ENCODE measurements around the gene ADGRB3.

Gene ADGRB3

GRCh38 chr6:69265706-69266105, 630.6 kb downstream of the ADGRB3 start:
- Histone ChIP-seq H3K36me3 (ENCODE audit: control insufficient read depth in 1 of 2, insufficient read depth in 2 of 2, low read depth in 1 of 2, low read length in 2 of 2) (no peaks in the 10 kb centered on the region), H3K27ac (ENCODE audit: low read length, poor library complexity, severe bottlenecking) (no peak overlapping the region), H3K4me1 (ENCODE audit: control insufficient read depth, insufficient read depth, low read depth, low read length) (no peaks in the 10 kb centered on the region), H3K23ac (ENCODE audit: low read length in 2 of 2) (no peak overlapping the region), H2BK5ac (ENCODE audit: low read depth, low read length, poor library complexity, severe bottlenecking) (no peak overlapping the region), H3K9ac (ENCODE audit: low read length) (no peak overlapping the region), H3K9me3 (ENCODE audit: control insufficient read depth, low read length) (no peaks in the 10 kb centered on the region), H3K79me1 (replicated peaks; ENCODE audit: low read length, poor library complexity, severe bottlenecking) (no peaks in the 10 kb centered on the region), H2AFZ (ENCODE audit: low read depth, low read length) (no peak overlapping the region), H4K91ac (ENCODE audit: low read length) (no peak overlapping the region), H3K14ac (ENCODE audit: low read length in 2 of 2) (no peak overlapping the region), H2AK5ac (ENCODE audit: low read length, severe bottlenecking) (no peak overlapping the region), H3K4me2 (ENCODE audit: low read length, poor library complexity, severe bottlenecking) (no peak overlapping the region), H2BK15ac (ENCODE audit: low read depth, poor library complexity, severe bottlenecking) (no peak overlapping the region), H3K4me3 (ENCODE audit: insufficient read depth in 1 of 2, low read depth in 1 of 2, low read length in 2 of 2) (no peak overlapping the region), H3K4ac (ENCODE audit: low read depth in 1 of 2, low read length in 2 of 2) (no peak overlapping the region), H3K27me3 (ENCODE audit: control insufficient read depth in 1 of 2, insufficient read depth in 1 of 2, low read length in 2 of 2) (no peaks in the 10 kb centered on the region), H4K8ac (ENCODE audit: low read length) (no peak overlapping the region), H2BK120ac (ENCODE audit: low read depth, low read length) (no peak overlapping the region), H2BK12ac (ENCODE audit: low read length in 2 of 2) (no peak overlapping the region), H3K18ac (ENCODE audit: low read depth in 1 of 2, low read length in 2 of 2) (no peak overlapping the region)
- DNase-seq, result peak; percentile 7
- WGBS, result 0% methylated on average over 1 of the region's 1 CpG

GRCh38 chr6:69276204-69276603, 641.1 kb downstream of the ADGRB3 start:
- no peaks in the 10 kb centered on the region for H3K36me3 ChIP-seq (ENCODE audit: control insufficient read depth in 1 of 2, insufficient read depth in 2 of 2, low read depth in 1 of 2, low read length in 2 of 2)
- H3K18ac ChIP-seq (ENCODE audit: low read depth in 1 of 2, low read length in 2 of 2), result no peak overlapping the region
- H2AK5ac ChIP-seq (ENCODE audit: low read length, severe bottlenecking), result no peak overlapping the region
- no peak overlapping the region for H4K8ac ChIP-seq (ENCODE audit: low read length)
- H2BK120ac ChIP-seq (ENCODE audit: low read depth, low read length), result no peak overlapping the region
- no peak overlapping the region for H3K23ac ChIP-seq (ENCODE audit: low read length in 2 of 2)
- H3K27ac ChIP-seq (ENCODE audit: low read length, poor library complexity, severe bottlenecking), result no peak overlapping the region
- no peak overlapping the region for H2BK15ac ChIP-seq (ENCODE audit: low read depth, poor library complexity, severe bottlenecking)
- no peaks in the 10 kb centered on the region for H3K9me3 ChIP-seq (ENCODE audit: control insufficient read depth, low read length)
- no peak overlapping the region for H2BK5ac ChIP-seq (ENCODE audit: low read depth, low read length, poor library complexity, severe bottlenecking)
- no peaks in the 10 kb centered on the region for H3K4me1 ChIP-seq (ENCODE audit: control insufficient read depth, insufficient read depth, low read depth, low read length)
- H3K27me3 ChIP-seq (ENCODE audit: control insufficient read depth in 1 of 2, insufficient read depth in 1 of 2, low read length in 2 of 2), result no peaks in the 10 kb centered on the region
- DNase-seq, result no peak
- H3K4me3 ChIP-seq (ENCODE audit: insufficient read depth in 1 of 2, low read depth in 1 of 2, low read length in 2 of 2), result no peak overlapping the region
- H3K79me1 ChIP-seq (replicated peaks; ENCODE audit: low read length, poor library complexity, severe bottlenecking), result no peaks in the 10 kb centered on the region
- H3K4ac ChIP-seq (ENCODE audit: low read depth in 1 of 2, low read length in 2 of 2), result no peak overlapping the region
- no peak overlapping the region for H4K91ac ChIP-seq (ENCODE audit: low read length)
- no peak overlapping the region for H3K4me2 ChIP-seq (ENCODE audit: low read length, poor library complexity, severe bottlenecking)
- H3K14ac ChIP-seq (ENCODE audit: low read length in 2 of 2), result no peak overlapping the region
- no peak overlapping the region for H2BK12ac ChIP-seq (ENCODE audit: low read length in 2 of 2)
- no peak overlapping the region for H3K9ac ChIP-seq (ENCODE audit: low read length)
- no peak overlapping the region for H2AFZ ChIP-seq (ENCODE audit: low read depth, low read length)

- H3K4me1 ChIP-seq (ENCODE audit: control insufficient read depth, insufficient read depth, low read depth, low read length), result no peaks in the 10 kb centered on the region
- H3K4me2 ChIP-seq (ENCODE audit: low read length, poor library complexity, severe bottlenecking), result no peak overlapping the region
- no peaks in the 10 kb centered on the region for H3K79me1 ChIP-seq (replicated peaks; ENCODE audit: low read length, poor library complexity, severe bottlenecking)
- no peak overlapping the region for H2BK120ac ChIP-seq (ENCODE audit: low read depth, low read length)
- H3K4me3 ChIP-seq (ENCODE audit: insufficient read depth in 1 of 2, low read depth in 1 of 2, low read length in 2 of 2), result no peak overlapping the region
- no peak overlapping the region for H2BK5ac ChIP-seq (ENCODE audit: low read depth, low read length, poor library complexity, severe bottlenecking)
- H3K27ac ChIP-seq (ENCODE audit: low read length, poor library complexity, severe bottlenecking), result no peak overlapping the region
- no peaks in the 10 kb centered on the region for H3K36me3 ChIP-seq (ENCODE audit: control insufficient read depth in 1 of 2, insufficient read depth in 2 of 2, low read depth in 1 of 2, low read length in 2 of 2)
- H2AFZ ChIP-seq (ENCODE audit: low read depth, low read length), result no peak overlapping the region
- H2AK5ac ChIP-seq (ENCODE audit: low read length, severe bottlenecking), result no peak overlapping the region
- no peaks in the 10 kb centered on the region for H3K27me3 ChIP-seq (ENCODE audit: control insufficient read depth in 1 of 2, insufficient read depth in 1 of 2, low read length in 2 of 2)
- no peak overlapping the region for H3K23ac ChIP-seq (ENCODE audit: low read length in 2 of 2)
- no peak overlapping the region for H3K18ac ChIP-seq (ENCODE audit: low read depth in 1 of 2, low read length in 2 of 2)
- H4K91ac ChIP-seq (ENCODE audit: low read length), result no peak overlapping the region
- no peak overlapping the region for H3K4ac ChIP-seq (ENCODE audit: low read depth in 1 of 2, low read length in 2 of 2)
- WGBS, result 91% methylated on average over 4 of the region's 4 CpGs
- H3K9me3 ChIP-seq (ENCODE audit: control insufficient read depth, low read length), result no peaks in the 10 kb centered on the region
- no peak overlapping the region for H3K14ac ChIP-seq (ENCODE audit: low read length in 2 of 2)
- no peak overlapping the region for H2BK15ac ChIP-seq (ENCODE audit: low read depth, poor library complexity, severe bottlenecking)
- H2BK12ac ChIP-seq (ENCODE audit: low read length in 2 of 2), result no peak overlapping the region
- H3K9ac ChIP-seq (ENCODE audit: low read length), result no peak overlapping the region
- H4K8ac ChIP-seq (ENCODE audit: low read length), result no peak overlapping the region
- DNase-seq, result no peak
Measured at GRCh38 chr6:69279805-69280204, 644.7 kb downstream of the ADGRB3 start.

- DNase-seq, result no peak
Measured at GRCh38 chr6:69280858-69281257, 645.8 kb downstream of the ADGRB3 start.

More at GRCh38 chr6:69280858-69281257, 645.8 kb downstream of the ADGRB3 start:
- WGBS, result 86% methylated on average over 1 of the region's 1 CpG
- no peak overlapping the region for H2BK12ac ChIP-seq (ENCODE audit: low read length in 2 of 2)
- H2BK120ac ChIP-seq (ENCODE audit: low read depth, low read length), result no peak overlapping the region
- H3K79me1 ChIP-seq (replicated peaks; ENCODE audit: low read length, poor library complexity, severe bottlenecking), result no peaks in the 10 kb centered on the region
- H3K27ac ChIP-seq (ENCODE audit: low read length, poor library complexity, severe bottlenecking), result no peak overlapping the region
- H3K23ac ChIP-seq (ENCODE audit: low read length in 2 of 2), result no peak overlapping the region
- H3K36me3 ChIP-seq (ENCODE audit: control insufficient read depth in 1 of 2, insufficient read depth in 2 of 2, low read depth in 1 of 2, low read length in 2 of 2), result no peaks in the 10 kb centered on the region
- no peak overlapping the region for H3K14ac ChIP-seq (ENCODE audit: low read length in 2 of 2)
- H2BK5ac ChIP-seq (ENCODE audit: low read depth, low read length, poor library complexity, severe bottlenecking), result no peak overlapping the region
- H3K4me2 ChIP-seq (ENCODE audit: low read length, poor library complexity, severe bottlenecking), result no peak overlapping the region
- H4K91ac ChIP-seq (ENCODE audit: low read length), result no peak overlapping the region
- no peak overlapping the region for H3K4ac ChIP-seq (ENCODE audit: low read depth in 1 of 2, low read length in 2 of 2)
- H2AK5ac ChIP-seq (ENCODE audit: low read length, severe bottlenecking), result no peak overlapping the region
- no peaks in the 10 kb centered on the region for H3K9me3 ChIP-seq (ENCODE audit: control insufficient read depth, low read length)
- H3K9ac ChIP-seq (ENCODE audit: low read length), result no peak overlapping the region
- H3K4me3 ChIP-seq (ENCODE audit: insufficient read depth in 1 of 2, low read depth in 1 of 2, low read length in 2 of 2), result no peak overlapping the region
- no peaks in the 10 kb centered on the region for H3K4me1 ChIP-seq (ENCODE audit: control insufficient read depth, insufficient read depth, low read depth, low read length)
- H2AFZ ChIP-seq (ENCODE audit: low read depth, low read length), result no peak overlapping the region
- no peak overlapping the region for H3K18ac ChIP-seq (ENCODE audit: low read depth in 1 of 2, low read length in 2 of 2)
- no peak overlapping the region for H4K8ac ChIP-seq (ENCODE audit: low read length)
- no peaks in the 10 kb centered on the region for H3K27me3 ChIP-seq (ENCODE audit: control insufficient read depth in 1 of 2, insufficient read depth in 1 of 2, low read length in 2 of 2)
- no peak overlapping the region for H2BK15ac ChIP-seq (ENCODE audit: low read depth, poor library complexity, severe bottlenecking)
